CD4-positive, alpha-beta T cell treated with Interleukin-21 for 1 hour (primary cell): ENCODE results near the gene SPATA46.

Experiments
- DNase-seq: peaks from one replicate; pipeline ENCODE4 v3.0.0-alpha.2; 2020

SPATA46 gene

DNA sequence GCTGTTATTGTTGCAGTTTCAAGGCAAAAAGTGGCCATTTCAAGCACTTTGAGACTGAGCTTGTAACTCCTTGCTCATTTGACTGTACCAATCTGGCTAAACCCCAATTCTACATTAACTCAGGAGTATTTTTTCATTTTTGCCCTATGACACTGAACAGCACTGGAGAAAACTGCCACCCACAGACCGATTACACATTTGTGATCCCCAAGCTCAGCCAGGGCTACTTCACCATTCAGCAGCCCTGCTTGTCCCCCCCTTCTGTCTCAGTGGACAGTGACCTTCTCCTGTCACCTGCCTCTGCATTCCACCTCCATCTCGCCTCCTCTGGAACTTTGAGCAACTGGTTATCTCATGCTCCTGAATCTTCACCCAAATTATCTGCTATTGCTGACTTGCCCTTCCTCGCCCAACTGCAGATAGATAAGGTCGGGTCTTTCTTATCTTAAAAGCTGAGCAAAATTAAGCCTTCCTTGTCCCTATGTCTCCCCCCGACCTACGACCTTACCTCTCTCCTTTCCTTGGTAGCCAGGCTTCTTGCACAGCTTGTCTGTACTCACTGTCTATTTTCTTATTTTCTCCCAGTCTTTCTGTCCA, 25.3 kb downstream of the SPATA46 start:
- DNase-seq: no peak

- DNase-seq: no peak
Measured at GRCh38 chr1:162349635-162350330, 26.9 kb downstream of the SPATA46 start.

DNA sequence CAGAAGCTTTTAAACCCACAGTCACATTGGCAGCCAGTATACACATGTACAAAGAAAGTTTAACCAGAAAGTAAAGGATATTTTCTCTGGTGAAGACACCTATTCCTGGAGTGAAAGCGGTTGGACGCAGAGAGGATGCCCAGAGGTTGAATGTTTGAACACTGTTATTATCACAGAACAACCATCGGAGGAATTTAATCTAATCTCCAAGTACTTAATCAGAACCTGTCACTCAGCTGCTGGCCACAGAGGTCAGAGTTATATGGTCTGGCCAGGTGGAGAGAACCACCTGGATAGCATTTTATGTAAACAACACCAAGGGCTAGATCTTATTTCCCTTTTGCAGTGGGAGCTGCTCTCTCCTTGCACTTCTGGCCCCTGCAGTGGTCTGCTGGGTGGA, 29.4 kb downstream of the SPATA46 start:
- no peak for DNase-seq

- no peak for DNase-seq
Measured at GRCh38 chr1:162343470-162343869, 33.2 kb downstream of the SPATA46 start.

GRCh38 chr1:162342452-162342983, 34.1 kb downstream of the SPATA46 start:
- no peak for DNase-seq

- no peak for DNase-seq
Measured at GRCh38 chr1:162336621-162337285, 39.9 kb downstream of the SPATA46 start.

DNA sequence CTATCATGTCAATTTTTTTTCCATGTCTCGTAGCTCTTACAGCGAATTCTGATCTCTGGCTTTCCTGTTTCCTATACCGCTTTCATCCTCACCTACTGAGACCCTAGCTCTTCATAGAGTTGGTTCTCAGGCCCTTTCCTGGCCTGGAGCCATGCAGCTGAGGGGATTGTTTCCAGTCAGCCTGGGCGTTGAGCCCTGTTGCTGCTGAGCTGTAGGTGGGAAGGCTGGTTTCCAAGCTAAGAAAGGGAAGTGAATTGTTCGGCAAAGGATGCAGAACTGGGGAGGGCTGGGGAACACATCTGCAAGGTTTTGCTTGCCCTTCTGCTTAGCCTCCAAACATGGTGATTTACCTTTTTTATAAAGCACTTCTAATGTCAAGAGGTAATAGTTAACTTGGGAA, 41.5 kb downstream of the SPATA46 start:
- DNase-seq: no peak

DNA sequence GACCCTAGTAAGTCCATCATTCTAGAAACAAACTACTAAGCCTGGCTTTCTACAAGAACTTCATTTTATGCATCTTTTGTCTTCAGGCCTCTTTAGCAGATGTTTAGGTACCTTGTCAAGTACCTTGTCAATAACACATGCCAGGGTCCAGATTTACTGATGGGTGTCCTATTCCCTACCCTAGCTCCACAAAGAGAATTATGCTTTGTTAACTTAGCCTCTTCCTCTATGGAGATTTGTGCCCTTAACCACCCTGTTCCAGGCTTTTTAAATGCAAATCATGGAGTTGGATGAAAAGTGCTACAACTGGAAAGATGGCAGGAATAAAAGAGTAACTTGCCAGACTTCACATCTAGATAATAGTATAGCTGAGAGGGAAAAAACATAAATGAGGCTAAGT, 42.7 kb downstream of the SPATA46 start:
- no peak for DNase-seq

DNA sequence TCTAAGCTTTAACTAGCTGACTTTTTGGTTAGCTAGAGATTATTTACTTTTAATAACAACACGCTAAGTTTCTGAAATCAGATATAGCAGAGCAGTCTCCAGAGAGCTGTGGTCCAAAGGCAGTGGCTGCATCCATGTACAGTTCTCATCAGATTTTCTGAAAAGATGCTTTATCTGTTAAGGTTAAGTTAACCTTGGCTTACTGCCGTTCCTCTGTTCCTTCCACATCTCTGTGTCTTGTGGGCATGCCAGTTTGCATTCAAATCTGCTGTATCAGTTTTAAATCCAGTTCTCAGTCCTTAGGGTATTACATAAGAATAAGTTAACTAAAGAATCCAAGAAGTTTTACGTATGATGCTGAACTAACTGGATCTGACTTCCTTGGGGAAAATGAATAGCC, 46.8 kb downstream of the SPATA46 start:
- no peak for DNase-seq

DNA sequence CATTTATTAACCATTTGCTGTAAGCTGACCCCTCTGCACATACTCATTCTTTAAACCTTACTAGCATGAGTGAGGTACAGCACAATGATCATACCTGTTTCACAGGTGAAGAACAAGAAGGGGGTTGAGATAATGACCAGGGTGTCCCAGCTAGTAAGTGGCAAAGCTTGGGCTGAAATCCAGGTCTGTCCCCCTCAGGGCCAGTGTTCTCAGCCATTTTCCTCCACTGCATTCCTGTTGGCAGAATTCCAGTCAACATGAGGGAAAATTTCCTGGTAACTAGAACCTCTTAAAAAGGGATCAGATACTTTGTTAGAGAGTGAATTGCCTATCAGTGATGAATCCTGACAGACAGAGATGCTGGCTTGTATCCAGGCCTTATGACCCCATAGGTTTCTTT, 48.1 kb downstream of the SPATA46 start:
- no peak for DNase-seq

DNA sequence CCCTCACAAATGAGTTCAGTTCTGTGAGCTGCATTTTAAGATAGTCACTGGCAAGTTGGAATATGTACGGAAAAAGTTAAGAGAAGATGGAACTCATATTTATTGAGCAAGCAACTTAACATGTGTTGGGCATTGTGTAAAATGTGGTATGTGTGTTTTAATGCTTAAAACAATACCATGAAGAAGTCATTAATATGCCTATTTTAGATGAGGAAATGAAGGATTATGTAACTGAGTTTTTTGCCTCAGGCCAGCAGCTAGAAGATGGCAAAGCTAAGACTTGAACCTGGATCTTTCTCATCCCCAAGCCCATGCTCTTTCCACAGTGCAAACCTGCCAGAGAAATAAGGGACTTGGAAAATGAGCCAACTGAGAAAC, 48.9 kb downstream of the SPATA46 start:
- DNase-seq: no peak

GRCh38 chr1:162327144-162327787, 49.4 kb downstream of the SPATA46 start:
- no peak for DNase-seq

GRCh38 chr1:162326559-162326958, 50.1 kb downstream of the SPATA46 start:
- no peak for DNase-seq

DNA sequence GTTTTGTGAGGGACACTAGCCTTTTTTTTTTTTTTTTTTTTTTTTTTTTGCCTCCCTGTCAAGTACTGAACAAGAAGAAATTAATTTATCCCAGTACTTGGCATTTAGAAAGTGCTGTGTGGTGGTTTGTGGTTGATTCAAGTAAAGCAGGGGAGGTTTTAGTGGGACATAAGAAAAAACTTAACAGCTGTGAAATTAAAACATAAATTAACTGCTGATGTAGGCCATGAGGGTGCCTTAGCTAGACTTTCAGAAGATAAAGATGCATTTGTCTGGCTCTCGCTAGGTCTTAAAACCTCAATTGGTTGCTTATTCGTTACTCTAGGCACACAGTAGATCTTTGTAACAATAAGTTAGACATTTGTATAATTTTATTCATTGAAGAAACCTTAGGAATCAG, 52.3 kb downstream of the SPATA46 start:
- DNase-seq: no peak
